Neuron (in vitro differentiated cells): ENCODE results near the gene PKIB.

Source experiments
- H2AFZ ChIP-seq: one replicate; pipeline ENCODE4 v1.6.1; 2013; ENCODE audit warnings: low read depth, mild to moderate bottlenecking, inconsistent platforms, low read length, moderate library complexity
- H3K27me3 ChIP-seq: one replicate; pipeline ENCODE4 v1.6.1; 2013; ENCODE audit warnings: low read length; ENCODE audit not compliant: insufficient read depth
- H3K36me3 ChIP-seq: one replicate; pipeline ENCODE4 v1.6.1; 2013; ENCODE audit warnings: low read length; ENCODE audit not compliant: insufficient read depth
- H3K4me1 ChIP-seq: one replicate; pipeline ENCODE4 v1.6.1; 2013; ENCODE audit warnings: low read length; ENCODE audit not compliant: insufficient read depth
- H3K4me3 ChIP-seq: 2 replicates; pipeline ENCODE4 v1.5.1; 2013; ENCODE audit warnings: mild to moderate bottlenecking, low read length, moderate library complexity
- H3K9me3 ChIP-seq: one replicate; pipeline ENCODE4 v1.6.1; 2013; ENCODE audit warnings: low read length

The PKIB gene

GRCh38 chr6:122609881-122610689, at the start of gene PKIB:
PKIB (plus strand) TSS chr6:122610405; CDS start chr6:122717795, 107,390 bp downstream.
- peak within 1 kb of the TSS; percentile 51 for H3K4me3 ChIP-seq
- peaks cover 33% of the 10 kb centered on the region for H3K27me3 ChIP-seq
- H3K9me3 ChIP-seq, result no peaks in the 10 kb centered on the region
- H3K36me3 ChIP-seq, result no peaks in the 10 kb centered on the region
- peak within 1 kb of the TSS; percentile 17 for H2AFZ ChIP-seq
- H3K4me1 ChIP-seq, result peaks cover 13% of the 10 kb centered on the region

- H3K27me3 ChIP-seq, result no peaks in the 10 kb centered on the region
- H2AFZ ChIP-seq, result no peak overlapping the region
- H3K9me3 ChIP-seq, result no peaks in the 10 kb centered on the region
- no peaks in the 10 kb centered on the region for H3K4me1 ChIP-seq
- no peak overlapping the region for H3K4me3 ChIP-seq
- no peaks in the 10 kb centered on the region for H3K36me3 ChIP-seq
These were observed 46.7 kb upstream of the PKIB start for GRCh38 chr6:122563364-122564052.

DNA sequence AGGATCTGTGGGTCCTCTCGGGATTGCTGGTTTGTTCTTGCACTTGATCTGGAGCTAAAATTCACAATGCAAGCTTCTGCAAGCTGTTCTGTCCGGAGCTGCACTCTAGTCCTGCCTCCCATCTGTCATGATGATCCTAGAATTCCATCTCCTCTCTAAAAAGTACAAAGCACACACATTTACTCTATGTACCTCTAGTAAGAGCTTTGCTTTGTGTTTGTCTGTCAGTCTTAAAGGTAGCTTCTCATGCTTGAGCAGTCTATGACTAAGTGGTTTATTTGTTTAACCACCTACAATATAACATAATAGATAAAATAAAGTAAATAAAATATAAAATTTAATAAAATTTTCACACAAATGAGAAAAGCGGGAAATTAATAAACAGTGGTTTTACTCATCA, 46.0 kb upstream of the PKIB start:
- no peak overlapping the region for H2AFZ ChIP-seq
- no peaks in the 10 kb centered on the region for H3K27me3 ChIP-seq
- H3K36me3 ChIP-seq, result no peaks in the 10 kb centered on the region
- no peaks in the 10 kb centered on the region for H3K9me3 ChIP-seq
- no peaks in the 10 kb centered on the region for H3K4me1 ChIP-seq
- H3K4me3 ChIP-seq, result no peak overlapping the region

DNA sequence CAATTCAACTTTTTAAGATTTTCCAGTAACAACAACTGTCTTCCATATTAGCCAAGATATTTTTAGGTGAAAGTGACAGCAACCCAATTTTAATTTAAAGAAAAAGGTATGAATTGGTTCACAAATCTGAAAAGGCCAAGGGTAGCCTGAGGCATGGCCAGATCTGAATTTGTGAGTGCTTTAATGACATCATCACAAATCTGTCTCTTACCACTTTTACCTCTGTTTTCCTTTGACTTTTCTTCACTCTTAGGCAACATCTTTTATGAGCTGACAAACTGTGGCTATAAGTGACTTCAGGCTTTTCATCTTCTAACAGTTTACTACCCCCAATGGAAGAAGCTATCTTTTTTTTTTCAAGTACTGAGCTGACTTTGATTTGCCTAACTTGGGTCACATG, 44.5 kb upstream of the PKIB start:
- Histone ChIP-seq H2AFZ (no peak overlapping the region), H3K36me3 (no peaks in the 10 kb centered on the region), H3K4me3 (no peak overlapping the region), H3K4me1 (no peaks in the 10 kb centered on the region), H3K9me3 (no peaks in the 10 kb centered on the region), H3K27me3 (no peaks in the 10 kb centered on the region)

DNA sequence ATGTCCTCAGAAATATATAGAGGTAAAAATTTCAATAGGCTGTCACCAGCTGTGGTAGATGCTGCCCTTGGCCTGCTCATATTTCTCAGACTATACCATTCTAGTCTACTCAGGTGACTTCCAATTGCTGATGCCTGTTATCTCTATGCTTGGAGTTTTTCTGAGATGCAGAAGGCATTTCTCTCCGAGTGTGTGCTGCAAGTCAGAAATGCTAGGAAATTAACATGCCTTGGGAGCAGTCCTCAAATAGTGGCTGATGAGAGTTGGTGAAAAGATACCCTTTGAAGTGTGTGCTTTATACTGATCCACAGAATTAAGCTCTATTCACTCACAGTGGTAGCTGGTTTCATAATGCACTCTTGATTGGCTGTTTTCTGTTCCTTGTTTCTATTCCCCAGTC, 43.2 kb upstream of the PKIB start:
- Histone ChIP-seq H3K4me3 (no peak overlapping the region), H3K9me3 (no peaks in the 10 kb centered on the region), H3K27me3 (no peaks in the 10 kb centered on the region)

GRCh38 chr6:122568350-122568749, 41.9 kb upstream of the PKIB start:
- Histone ChIP-seq H3K4me1 (no peaks in the 10 kb centered on the region), H3K9me3 (no peaks in the 10 kb centered on the region), H3K36me3 (no peaks in the 10 kb centered on the region), H3K4me3 (no peak overlapping the region), H2AFZ (no peak overlapping the region), H3K27me3 (no peaks in the 10 kb centered on the region)

More for the DNA sequence above, 43.2 kb upstream of the PKIB start:
- Histone ChIP-seq H3K36me3 (no peaks in the 10 kb centered on the region), H3K4me1 (no peaks in the 10 kb centered on the region), H2AFZ (no peak overlapping the region)

DNA sequence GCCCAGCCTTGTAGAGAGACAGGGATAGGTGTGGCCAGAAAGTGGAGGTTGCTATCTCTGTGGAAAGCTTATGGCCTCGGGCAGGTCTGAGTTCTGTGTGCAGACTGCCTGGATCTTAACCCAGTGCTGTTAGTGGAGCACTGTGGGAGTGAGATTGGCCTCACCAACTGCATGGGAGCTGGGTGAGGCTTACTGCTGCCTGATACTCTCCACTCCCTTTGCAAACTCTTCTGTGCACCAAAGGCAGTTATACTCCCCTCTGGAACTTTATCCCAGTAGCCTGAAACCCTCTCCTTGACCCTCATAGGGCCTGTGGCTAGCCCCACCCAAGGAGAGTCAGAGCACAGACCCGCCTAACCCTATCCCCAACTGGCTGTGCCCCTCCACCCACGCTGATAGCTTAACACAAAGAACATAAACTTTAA, 41.4 kb upstream of the PKIB start:
- Histone ChIP-seq H3K36me3 (no peaks in the 10 kb centered on the region), H2AFZ (no peak overlapping the region), H3K27me3 (no peaks in the 10 kb centered on the region), H3K9me3 (no peaks in the 10 kb centered on the region), H3K4me1 (no peaks in the 10 kb centered on the region), H3K4me3 (no peak overlapping the region)

GRCh38 chr6:122569230-122569771, 40.9 kb upstream of the PKIB start:
- Histone ChIP-seq H3K4me3 (no peak overlapping the region), H3K9me3 (no peaks in the 10 kb centered on the region)

DNA sequence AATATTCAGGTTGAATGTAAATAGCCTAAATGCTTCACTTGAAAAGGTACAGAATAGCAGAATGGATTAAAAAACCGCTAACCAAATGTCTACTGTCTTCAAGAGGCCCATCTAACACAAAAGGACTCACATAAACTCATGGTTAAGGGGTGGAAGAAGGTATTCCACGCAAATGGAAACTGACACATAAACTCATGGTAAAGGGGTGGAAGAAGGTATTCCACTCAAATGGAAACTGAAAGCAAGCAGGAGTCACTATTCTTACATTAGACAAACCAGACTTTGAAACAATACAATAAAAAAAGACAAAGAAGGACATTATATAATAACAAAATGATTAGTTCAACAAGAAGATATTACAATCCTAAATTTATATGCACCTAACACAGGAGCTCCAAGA, 38.3 kb upstream of the PKIB start:
- H3K4me1 ChIP-seq, result no peaks in the 10 kb centered on the region

More at GRCh38 chr6:122569230-122569771, 40.9 kb upstream of the PKIB start:
- Histone ChIP-seq H2AFZ (no peak overlapping the region), H3K36me3 (no peaks in the 10 kb centered on the region), H3K4me1 (no peaks in the 10 kb centered on the region), H3K27me3 (no peaks in the 10 kb centered on the region)

GRCh38 chr6:122576888-122577287, 33.3 kb upstream of the PKIB start:
- Histone ChIP-seq H3K36me3 (no peaks in the 10 kb centered on the region), H3K27me3 (no peaks in the 10 kb centered on the region), H3K4me1 (no peaks in the 10 kb centered on the region), H2AFZ (no peak overlapping the region), H3K4me3 (no peak overlapping the region), H3K9me3 (no peaks in the 10 kb centered on the region)

More for the DNA sequence above, 38.3 kb upstream of the PKIB start:
- no peak overlapping the region for H3K4me3 ChIP-seq
- no peak overlapping the region for H2AFZ ChIP-seq
- H3K9me3 ChIP-seq, result no peaks in the 10 kb centered on the region
- H3K27me3 ChIP-seq, result no peaks in the 10 kb centered on the region
- no peaks in the 10 kb centered on the region for H3K36me3 ChIP-seq

DNA sequence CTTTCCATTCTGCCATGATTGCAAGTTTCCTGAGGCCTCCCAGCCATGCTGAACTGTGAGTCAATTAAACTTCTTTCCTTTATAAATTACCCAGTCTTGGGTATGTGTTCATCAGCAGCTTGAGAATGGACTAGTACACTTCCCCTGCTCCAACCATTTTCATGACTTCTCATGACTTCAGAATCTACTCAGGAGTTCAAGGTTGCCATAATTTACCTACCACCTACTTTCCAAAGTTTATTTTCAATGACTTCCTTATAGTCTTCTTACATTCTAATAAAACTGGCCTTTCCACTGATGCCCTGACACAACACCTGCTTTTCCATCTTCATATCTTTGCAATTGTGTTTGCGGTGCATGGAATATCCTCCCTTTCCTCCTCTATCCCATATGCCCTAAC, 31.2 kb upstream of the PKIB start:
- H3K4me1 ChIP-seq, result no peaks in the 10 kb centered on the region
- no peaks in the 10 kb centered on the region for H3K27me3 ChIP-seq
- H3K4me3 ChIP-seq, result no peak overlapping the region
- no peaks in the 10 kb centered on the region for H3K9me3 ChIP-seq
- H2AFZ ChIP-seq, result no peak overlapping the region
- no peaks in the 10 kb centered on the region for H3K36me3 ChIP-seq

DNA sequence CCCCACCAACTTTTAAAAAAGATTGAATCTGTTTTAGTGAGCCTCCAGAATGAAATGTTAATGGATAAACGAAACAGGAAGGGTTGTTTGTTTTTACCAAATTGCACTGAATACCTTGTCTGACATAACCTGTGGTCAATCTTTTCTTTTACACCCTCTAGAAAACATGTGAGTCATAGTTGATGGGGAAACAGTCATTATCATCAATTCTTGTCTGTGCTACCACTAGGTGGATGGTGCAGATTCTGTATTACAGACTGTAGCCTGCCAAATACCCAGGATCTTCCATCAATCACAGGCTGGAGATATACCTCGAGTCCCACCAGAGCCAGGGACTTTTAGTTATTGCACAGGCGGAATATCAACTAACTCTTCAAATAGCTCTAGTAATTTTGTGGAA, 29.5 kb upstream of the PKIB start:
- no peak overlapping the region for H3K4me3 ChIP-seq
- H3K4me1 ChIP-seq, result no peaks in the 10 kb centered on the region
- no peaks in the 10 kb centered on the region for H3K36me3 ChIP-seq
- H3K27me3 ChIP-seq, result no peaks in the 10 kb centered on the region
- H3K9me3 ChIP-seq, result no peaks in the 10 kb centered on the region
- H2AFZ ChIP-seq, result no peak overlapping the region

- Histone ChIP-seq H3K4me3 (no peak overlapping the region), H3K27me3 (no peaks in the 10 kb centered on the region), H3K36me3 (no peaks in the 10 kb centered on the region), H2AFZ (no peak overlapping the region), H3K4me1 (no peaks in the 10 kb centered on the region), H3K9me3 (no peaks in the 10 kb centered on the region)
These were observed 21.1 kb upstream of the PKIB start for GRCh38 chr6:122589115-122589514.
